Kidney epithelial cell (primary cell): Measurements from ENCODE around the gene HPS3. TPM values are rescaled to one million over a fixed set of nuclear protein-coding genes. Genes with fewer than 3 reads are reported as not detected.
"Not testable (repeated sequence)": the region's sequence is repeated elsewhere in the genome, so short reads cannot be mapped to it uniquely, and the experiment has no call there.

Experiments used
- DNase-seq: peaks from one replicate; pipeline ENCODE4 v3.0.0-alpha.2; 2010; ENCODE audit warnings: low read depth
- H3K27me3 ChIP-seq: 2 replicates; pipeline ENCODE4 v1.6.0; 2011; ENCODE audit warnings: low read length; ENCODE audit not compliant: control insufficient read depth, insufficient read depth
- H3K36me3 ChIP-seq: 2 replicates; pipeline ENCODE4 v1.5.1; 2011; ENCODE audit warnings: low read length; ENCODE audit not compliant: control insufficient read depth, insufficient read depth
- H3K4me3 ChIP-seq: 2 replicates; pipeline ENCODE4 v1.5.1; 2011; ENCODE audit warnings: low read depth, mild to moderate bottlenecking, control low read depth, low read length
- total RNA-seq: library from RNA; depleted of rRNA; stranded (reverse); fragments of >200 nt; gene quantifications from 2 replicates; pipeline ENCODE4 v1.2.3, GENCODE V29; 2015
- TF ChIP-seq, protein P1 (sequence below): IDR thresholded peaks from 2 replicates; pipeline ENCODE4 v1.5.1; 2011; ENCODE audit warnings: mild to moderate bottlenecking, moderate library complexity, low read length, control low read depth, inconsistent platforms; ENCODE audit not compliant: insufficient read depth, poor library complexity, severe bottlenecking

Gene HPS3
- total RNA-seq, 1 donor from 2014 or later, result 19.4 TPM

- TF ChIP-seq, protein P1, sequence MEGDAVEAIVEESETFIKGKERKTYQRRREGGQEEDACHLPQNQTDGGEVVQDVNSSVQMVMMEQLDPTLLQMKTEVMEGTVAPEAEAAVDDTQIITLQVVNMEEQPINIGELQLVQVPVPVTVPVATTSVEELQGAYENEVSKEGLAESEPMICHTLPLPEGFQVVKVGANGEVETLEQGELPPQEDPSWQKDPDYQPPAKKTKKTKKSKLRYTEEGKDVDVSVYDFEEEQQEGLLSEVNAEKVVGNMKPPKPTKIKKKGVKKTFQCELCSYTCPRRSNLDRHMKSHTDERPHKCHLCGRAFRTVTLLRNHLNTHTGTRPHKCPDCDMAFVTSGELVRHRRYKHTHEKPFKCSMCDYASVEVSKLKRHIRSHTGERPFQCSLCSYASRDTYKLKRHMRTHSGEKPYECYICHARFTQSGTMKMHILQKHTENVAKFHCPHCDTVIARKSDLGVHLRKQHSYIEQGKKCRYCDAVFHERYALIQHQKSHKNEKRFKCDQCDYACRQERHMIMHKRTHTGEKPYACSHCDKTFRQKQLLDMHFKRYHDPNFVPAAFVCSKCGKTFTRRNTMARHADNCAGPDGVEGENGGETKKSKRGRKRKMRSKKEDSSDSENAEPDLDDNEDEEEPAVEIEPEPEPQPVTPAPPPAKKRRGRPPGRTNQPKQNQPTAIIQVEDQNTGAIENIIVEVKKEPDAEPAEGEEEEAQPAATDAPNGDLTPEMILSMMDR, result no peak
- DNase-seq, result no peak
- H3K27me3 ChIP-seq, result no peaks in the 10 kb centered on the region
- H3K36me3 ChIP-seq, result no peaks in the 10 kb centered on the region
- no peak overlapping the region for H3K4me3 ChIP-seq
Measured at GRCh38 chr3:149095487-149095886, 34.0 kb upstream of the HPS3 start.

DNA sequence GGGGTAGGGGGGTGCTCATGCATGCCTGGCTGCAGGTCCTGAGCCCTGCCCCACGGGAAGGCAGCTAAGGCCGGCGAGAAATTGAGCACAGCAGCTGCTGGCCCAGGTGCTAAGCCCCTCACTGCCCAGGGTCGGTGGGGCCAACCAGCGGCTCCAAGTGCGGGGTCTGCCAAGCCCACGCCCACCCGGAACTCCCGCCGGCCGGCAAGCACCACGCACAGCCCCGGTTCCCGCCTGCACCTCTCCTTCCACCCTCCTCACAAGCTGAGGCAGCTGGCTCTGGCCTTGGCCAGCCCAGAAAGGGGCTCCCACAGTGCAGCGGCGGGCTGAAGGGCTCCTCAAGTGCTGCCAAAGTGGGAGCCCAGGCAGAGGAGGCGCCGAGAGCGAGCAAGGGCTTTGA, 31.5 kb upstream of the HPS3 start:
- H3K4me3 ChIP-seq, result not testable (repeated sequence)

DNA sequence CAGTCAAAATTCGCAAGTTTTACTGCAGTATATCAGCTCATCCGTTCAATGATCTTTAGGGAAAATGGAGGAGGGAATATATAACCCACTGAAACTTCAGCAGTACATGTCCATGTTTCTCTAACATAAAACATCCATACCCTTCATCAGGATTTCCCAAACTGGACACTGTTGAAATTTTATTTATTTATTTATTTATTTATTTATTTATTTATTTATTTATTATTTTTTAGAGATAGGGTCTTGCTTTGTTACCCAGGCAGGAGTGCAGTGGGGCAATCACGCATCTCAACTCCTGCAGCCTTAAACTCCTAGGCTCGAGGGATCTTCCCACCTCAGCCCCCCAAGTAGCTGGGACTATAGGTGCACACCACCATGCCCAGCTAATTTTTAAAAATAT, 28.3 kb upstream of the HPS3 start:
- no peak for DNase-seq
- H3K4me3 ChIP-seq, result no peak overlapping the region
- H3K36me3 ChIP-seq, result no peaks in the 10 kb centered on the region
- no peaks in the 10 kb centered on the region for H3K27me3 ChIP-seq
- TF ChIP-seq, protein P1, result no peak

More for the DNA sequence above, 31.5 kb upstream of the HPS3 start:
- H3K27me3 ChIP-seq, DNase-seq, H3K36me3 ChIP-seq: not testable (repeated sequence)

- Histone ChIP-seq H3K36me3 (no peaks in the 10 kb centered on the region), H3K4me3 (no peak overlapping the region), H3K27me3 (no peaks in the 10 kb centered on the region)
- TF ChIP-seq, protein P1, result no peak
- DNase-seq, result no peak
Measured at GRCh38 chr3:149101641-149102040, 27.8 kb upstream of the HPS3 start.

DNA sequence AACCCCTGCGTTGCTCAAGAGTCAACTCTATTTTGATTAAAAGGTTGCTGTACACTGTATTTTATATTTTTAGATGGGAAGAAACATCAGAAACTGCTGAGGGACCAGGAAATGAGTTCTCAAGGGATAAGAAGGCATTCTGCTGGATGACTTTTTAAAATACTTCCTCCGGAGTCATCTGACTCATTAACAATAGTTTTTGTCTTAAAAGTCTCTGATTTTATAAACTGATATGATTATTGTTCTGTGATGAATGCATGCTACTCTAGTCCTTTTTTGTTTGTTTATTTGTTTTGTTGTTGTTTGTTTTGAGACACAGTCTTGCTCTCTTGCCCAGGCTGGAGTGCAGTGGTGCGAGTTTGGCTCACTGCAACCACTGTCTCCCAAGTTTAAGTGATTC, 25.0 kb upstream of the HPS3 start:
- Histone ChIP-seq H3K27me3 (no peaks in the 10 kb centered on the region), H3K4me3 (no peak overlapping the region), H3K36me3 (no peaks in the 10 kb centered on the region)
- no peak for DNase-seq
- TF ChIP-seq, protein P1, result no peak

GRCh38 chr3:149114458-149114857, 15.0 kb upstream of the HPS3 start:
- no peak for DNase-seq
- Histone ChIP-seq H3K4me3 (no peak overlapping the region), H3K27me3 (no peaks in the 10 kb centered on the region), H3K36me3 (no peaks in the 10 kb centered on the region)
- TF ChIP-seq, protein P1, result no peak
